Suprapubic skin (tissue), 4 donors: Measurements from ENCODE around the gene HMGCS2. TPM values are rescaled to one million over a fixed set of nuclear protein-coding genes. Genes with fewer than 3 reads are reported as not detected.

Source experiments
- DNase-seq, 2 donors: peaks; one replicate each; pipeline ENCODE4 v3.0.0-alpha.2; 2019; ENCODE audit warnings: low spot score in 2 of 2
- H3K27ac ChIP-seq: fragments of 200-600 bp; sonication (generic); one replicate; pipeline ENCODE4 v1.5.1; 2019
- H3K27me3 ChIP-seq: fragments of 200-600 bp; sonication (generic); one replicate; pipeline ENCODE4 v1.5.1; 2019
- H3K36me3 ChIP-seq: fragments of 200-600 bp; sonication (generic); one replicate; pipeline ENCODE4 v1.5.1; 2019
- H3K4me1 ChIP-seq: fragments of 200-600 bp; sonication (generic); one replicate; pipeline ENCODE4 v1.5.1; 2019
- H3K4me3 ChIP-seq: fragments of 200-600 bp; sonication (generic); one replicate; pipeline ENCODE4 v1.5.1; 2019; ENCODE audit warnings: mild to moderate bottlenecking
- H3K9me3 ChIP-seq: fragments of 200-600 bp; sonication (generic); one replicate; pipeline ENCODE4 v1.5.1; 2019
- EP300 ChIP-seq: sonication (generic); formaldehyde crosslinking; IDR thresholded peaks from one replicate; pipeline ENCODE4 v1.6.1; 2017; ENCODE audit warnings: antibody characterized with exemption
- POLR2A ChIP-seq, 2 donors: fragments of 450-650 bp; IDR thresholded peaks; one replicate each; pipeline ENCODE4 v1.6.1; 2017; ENCODE audit warnings: antibody characterized with exemption in 2 of 2, mild to moderate bottlenecking in 2 of 2, moderate library complexity in 2 of 2
- POLR2AphosphoS5 ChIP-seq, 3 donors: sonication (generic); formaldehyde crosslinking; IDR thresholded peaks; one replicate each; pipeline ENCODE4 v1.6.1; 2017; ENCODE audit warnings: antibody characterized with exemption in 3 of 3
- WGBS: methylation state at CpG from one replicate; pipeline ENCODE4 v1.1.5; 2018; 5-methylcytosine and 5-hydroxymethylcytosine counted together
- total RNA-seq, 4 donors: library from RNA; depleted of rRNA; stranded (reverse); fragments of >200 nt; gene quantifications; one replicate each; pipeline ENCODE4 v1.1.0, GENCODE V29; 2016
- TF ChIP-seq, protein P1 (sequence below), 2 donors: fragments of 200-600 bp in 1 of 2; fragments of 450-650 bp in 1 of 2; sonication (generic) in 1 of 2; IDR thresholded peaks; one replicate each; pipeline ENCODE4 v1.5.1; 2016 to 2019; ENCODE audit warnings: antibody characterized with exemption in 2 of 2, mild to moderate bottlenecking in 1 of 2, moderate library complexity in 1 of 2

HMGCS2 gene
- total RNA-seq, 4 donors from 2014 or later = 20.9 to 389 (median 33.5) TPM

DNA sequence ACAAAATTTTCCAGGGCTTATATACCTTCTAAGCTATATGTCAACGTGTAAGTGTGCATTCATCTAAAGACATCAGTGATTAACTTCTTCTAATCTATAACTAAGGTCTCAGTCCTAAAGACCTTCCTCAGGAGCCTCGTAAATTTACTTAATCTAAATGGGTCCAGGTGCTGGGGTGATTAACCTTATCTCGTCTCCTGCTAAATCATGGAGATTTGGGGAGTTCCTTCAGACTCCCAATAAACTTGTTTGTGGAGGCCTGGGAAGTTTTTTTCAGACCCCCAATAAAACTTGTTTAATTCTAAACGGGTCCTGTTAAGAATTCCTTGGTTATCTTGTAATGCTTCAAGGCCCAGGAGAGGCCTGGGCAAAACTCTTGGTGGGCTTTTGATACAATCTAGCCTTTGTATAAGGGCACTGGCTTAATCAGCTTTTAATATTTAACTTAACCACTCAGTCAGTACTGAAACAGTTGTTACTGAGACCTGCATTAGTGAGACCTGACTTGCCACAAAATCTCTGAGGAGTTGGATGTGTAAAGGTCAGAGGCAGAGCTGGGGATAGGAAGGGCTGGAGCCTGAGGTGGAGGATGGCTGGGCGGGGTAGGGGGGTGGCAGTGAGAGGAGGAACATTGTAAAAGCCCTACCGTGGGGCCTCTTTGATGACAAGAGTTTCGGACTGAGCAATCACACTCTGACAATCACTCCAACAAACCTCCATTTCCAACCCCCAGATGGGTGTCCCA, 6.2 kb upstream of the HMGCS2 start:
- TF ChIP-seq, protein P1, sequence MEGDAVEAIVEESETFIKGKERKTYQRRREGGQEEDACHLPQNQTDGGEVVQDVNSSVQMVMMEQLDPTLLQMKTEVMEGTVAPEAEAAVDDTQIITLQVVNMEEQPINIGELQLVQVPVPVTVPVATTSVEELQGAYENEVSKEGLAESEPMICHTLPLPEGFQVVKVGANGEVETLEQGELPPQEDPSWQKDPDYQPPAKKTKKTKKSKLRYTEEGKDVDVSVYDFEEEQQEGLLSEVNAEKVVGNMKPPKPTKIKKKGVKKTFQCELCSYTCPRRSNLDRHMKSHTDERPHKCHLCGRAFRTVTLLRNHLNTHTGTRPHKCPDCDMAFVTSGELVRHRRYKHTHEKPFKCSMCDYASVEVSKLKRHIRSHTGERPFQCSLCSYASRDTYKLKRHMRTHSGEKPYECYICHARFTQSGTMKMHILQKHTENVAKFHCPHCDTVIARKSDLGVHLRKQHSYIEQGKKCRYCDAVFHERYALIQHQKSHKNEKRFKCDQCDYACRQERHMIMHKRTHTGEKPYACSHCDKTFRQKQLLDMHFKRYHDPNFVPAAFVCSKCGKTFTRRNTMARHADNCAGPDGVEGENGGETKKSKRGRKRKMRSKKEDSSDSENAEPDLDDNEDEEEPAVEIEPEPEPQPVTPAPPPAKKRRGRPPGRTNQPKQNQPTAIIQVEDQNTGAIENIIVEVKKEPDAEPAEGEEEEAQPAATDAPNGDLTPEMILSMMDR (IDR thresholded peaks at IDR 0.05) = no peak
- TF ChIP-seq POLR2AphosphoS5 (IDR thresholded peaks at IDR 0.05) (no peak), POLR2A (IDR thresholded peaks at IDR 0.05) (no peak), EP300 (no peak)
- Histone ChIP-seq H3K36me3 (no peaks in the 10 kb centered on the region), H3K27ac (no peak overlapping the region), H3K9me3 (no peaks in the 10 kb centered on the region), H3K27me3 (no peaks in the 10 kb centered on the region), H3K4me3 (no peak overlapping the region), H3K4me1 (peaks cover 31% of the 10 kb centered on the region)
- DNase-seq = no peak
- 73% methylated on average over 7 of the region's 7 CpGs for WGBS

DNA sequence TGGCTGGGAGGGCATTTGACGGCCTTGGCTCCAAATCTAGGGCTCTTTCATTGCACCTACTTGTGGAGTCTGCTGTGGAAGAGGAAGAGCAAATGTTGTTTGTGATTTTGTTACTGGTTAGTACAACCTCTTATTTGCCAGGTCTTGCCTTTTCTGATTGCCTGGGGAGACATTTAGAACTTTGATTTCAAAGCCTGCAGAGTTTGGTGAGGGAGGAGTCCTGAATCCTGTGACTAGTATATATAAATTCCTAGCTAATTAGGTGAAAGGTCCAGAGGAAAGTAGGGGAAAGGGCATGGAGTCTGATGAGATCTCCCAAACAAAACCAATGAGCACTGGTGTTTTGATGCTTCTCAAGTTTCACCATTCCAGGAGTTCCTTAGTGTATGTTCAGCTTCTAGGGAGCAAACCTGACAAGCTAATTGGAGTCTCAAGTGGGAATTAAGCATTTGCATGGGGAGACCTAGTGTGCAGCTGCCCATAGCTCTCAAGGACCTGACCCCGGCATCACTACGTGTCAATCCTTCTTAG, 5.1 kb upstream of the HMGCS2 start:
- Histone ChIP-seq H3K27ac (no peak overlapping the region), H3K4me1 (peaks cover 32% of the 10 kb centered on the region), H3K36me3 (no peaks in the 10 kb centered on the region), H3K27me3 (no peaks in the 10 kb centered on the region), H3K9me3 (no peaks in the 10 kb centered on the region), H3K4me3 (no peak overlapping the region)
- 75% methylated on average over 3 of the region's 3 CpGs for WGBS
- no peak for DNase-seq
- TF ChIP-seq POLR2A (IDR thresholded peaks at IDR 0.05) = no peak
- TF ChIP-seq EP300 = no peak
- no peak for TF ChIP-seq POLR2AphosphoS5 (IDR thresholded peaks at IDR 0.05)
- TF ChIP-seq, protein P1 (IDR thresholded peaks at IDR 0.05) = no peak

DNA sequence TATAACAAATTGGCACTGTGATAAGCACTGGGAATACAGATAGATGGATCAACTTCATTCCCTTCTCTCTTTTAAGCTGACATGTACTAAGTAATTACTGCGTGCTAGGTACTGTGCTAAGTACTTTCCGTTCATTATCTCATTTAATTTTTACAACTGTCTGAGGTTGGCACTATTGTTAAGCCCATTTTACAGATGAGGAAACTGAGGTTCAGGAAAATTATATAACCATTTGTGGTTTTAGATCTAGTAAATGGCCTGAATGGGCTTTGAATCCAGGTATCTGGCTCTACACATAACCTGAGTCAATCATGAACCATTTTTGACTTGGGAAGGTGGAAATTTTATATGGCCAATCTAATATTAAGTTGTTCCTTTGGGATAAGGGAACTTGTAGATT, 3.6 kb upstream of the HMGCS2 start:
- Histone ChIP-seq H3K27ac (no peak overlapping the region), H3K4me1 (peaks cover 40% of the 10 kb centered on the region), H3K9me3 (no peaks in the 10 kb centered on the region), H3K4me3 (no peak overlapping the region), H3K36me3 (no peaks in the 10 kb centered on the region), H3K27me3 (no peaks in the 10 kb centered on the region)
- WGBS = 94% methylated on average over 2 of the region's 2 CpGs
- TF ChIP-seq, protein P1 (IDR thresholded peaks at IDR 0.05) = no peak
- TF ChIP-seq EP300 (no peak), POLR2AphosphoS5 (IDR thresholded peaks at IDR 0.05) (no peak), POLR2A (IDR thresholded peaks at IDR 0.05) (no peak)
- no peak for DNase-seq

DNA sequence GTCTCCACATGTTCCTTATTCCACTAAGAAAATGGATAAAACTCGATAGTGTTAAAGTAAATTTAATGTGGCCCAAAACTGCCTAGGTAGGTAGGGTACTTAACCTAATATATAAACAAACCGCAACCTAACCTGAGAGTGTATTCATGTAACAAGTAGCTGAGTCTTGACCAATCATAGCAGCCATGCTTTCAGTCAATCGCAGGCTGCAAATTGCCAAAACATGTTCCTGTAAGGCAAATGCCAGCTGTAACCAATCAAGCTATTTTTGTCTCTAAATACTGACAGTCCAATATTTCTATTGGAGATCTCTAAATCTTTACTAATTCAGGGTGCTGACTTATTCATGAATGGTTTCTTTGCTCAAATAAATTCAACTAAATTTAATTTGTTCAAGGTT, 3.1 kb upstream of the HMGCS2 start:
- H3K9me3 ChIP-seq = no peaks in the 10 kb centered on the region
- TF ChIP-seq POLR2AphosphoS5 (IDR thresholded peaks at IDR 0.05) = no peak
- TF ChIP-seq POLR2A (IDR thresholded peaks at IDR 0.05) = no peak
- no peak for TF ChIP-seq EP300
- TF ChIP-seq, protein P1 (IDR thresholded peaks at IDR 0.05) = no peak
- no peaks in the 10 kb centered on the region for H3K36me3 ChIP-seq
- no peak overlapping the region for H3K4me3 ChIP-seq
- DNase-seq = no peak
- H3K27ac ChIP-seq = no peak overlapping the region
- peaks cover 46% of the 10 kb centered on the region for H3K4me1 ChIP-seq
- 45% methylated on average over 3 of the region's 3 CpGs for WGBS
- no peaks in the 10 kb centered on the region for H3K27me3 ChIP-seq

DNA sequence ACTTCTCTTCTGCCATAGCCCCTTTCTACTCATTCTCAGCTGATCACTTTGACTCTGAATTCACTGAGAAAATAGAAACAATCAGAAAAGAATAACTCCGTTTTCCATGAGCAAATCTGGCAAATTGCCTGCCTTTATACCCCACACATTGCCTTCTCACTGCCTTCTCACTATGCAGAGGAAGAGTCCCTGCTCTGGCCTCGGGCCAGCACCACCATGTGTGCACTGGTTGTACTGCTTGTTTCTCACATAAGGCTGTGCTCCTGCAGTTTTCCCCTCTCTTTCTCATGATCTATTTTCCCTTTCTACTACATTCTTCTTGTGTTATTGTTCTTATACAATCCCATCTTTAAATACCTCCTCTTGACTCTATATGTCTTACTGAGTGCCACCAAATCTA, 2.3 kb upstream of the HMGCS2 start:
- no peaks in the 10 kb centered on the region for H3K27me3 ChIP-seq
- no peak overlapping the region for H3K4me3 ChIP-seq
- 18% methylated on average over 2 of the region's 2 CpGs for WGBS
- H3K4me1 ChIP-seq = peaks cover 53% of the 10 kb centered on the region
- H3K27ac ChIP-seq = no peak overlapping the region
- no peaks in the 10 kb centered on the region for H3K9me3 ChIP-seq
- DNase-seq = no peak
- no peaks in the 10 kb centered on the region for H3K36me3 ChIP-seq
- TF ChIP-seq EP300 = no peak
- no peak for TF ChIP-seq POLR2A (IDR thresholded peaks at IDR 0.05)
- TF ChIP-seq POLR2AphosphoS5 (IDR thresholded peaks at IDR 0.05) = no peak
- TF ChIP-seq, protein P1 (IDR thresholded peaks at IDR 0.05) = no peak
